Brain microvascular endothelial cell (primary cell): ENCODE measurements around the gene DEFB112.

Source experiments
- DNase-seq: peaks from one replicate; pipeline ENCODE4 v3.0.0-alpha.2; 2020
- H3K27ac ChIP-seq: fragments of 250-450 bp; sonication (Bioruptor Pico); 2 replicates; pipeline ENCODE4 v1.5.1; 2020; ENCODE audit warnings: mild to moderate bottlenecking, moderate library complexity
- H3K27me3 ChIP-seq: fragments of 250-450 bp; sonication (Bioruptor Pico); replicated peaks from 2 replicates; pipeline ENCODE4 v1.5.1; 2020; ENCODE audit warnings: mild to moderate bottlenecking
- H3K36me3 ChIP-seq: fragments of 250-450 bp; sonication (Bioruptor Pico); replicated peaks from 2 replicates; pipeline ENCODE4 v1.5.1; 2020; ENCODE audit warnings: mild to moderate bottlenecking
- H3K4me3 ChIP-seq: 2 replicates; pipeline ENCODE4 v1.5.1; 2011; ENCODE audit warnings: low read depth, mild to moderate bottlenecking, control low read depth, low read length, moderate library complexity
- in situ Hi-C: cut with HindIII; loops from 2 replicates; pipeline ENCODE4 v1.10.0; 2017; ENCODE audit warnings: low sequenced_read_pairs, low pct_ligation_motif_present
- TF ChIP-seq, protein P1 (sequence below): IDR thresholded peaks from 2 replicates; pipeline ENCODE4 v1.5.1; 2011; ENCODE audit warnings: low read depth, mild to moderate bottlenecking, moderate library complexity, low read length, control low read depth, inconsistent platforms; ENCODE audit errors: missing control alignments

Gene DEFB112

GRCh38 chr6:50030777-50031562 is 18.8 kb downstream of the DEFB112 start:
- DNase-seq, result no peak
- in situ Hi-C loops, result no loop called here
- Histone ChIP-seq H3K27me3 (no peaks in the 10 kb centered on the region), H3K27ac (no peak overlapping the region), H3K36me3 (no peaks in the 10 kb centered on the region), H3K4me3 (no peak overlapping the region)
- TF ChIP-seq, protein P1, sequence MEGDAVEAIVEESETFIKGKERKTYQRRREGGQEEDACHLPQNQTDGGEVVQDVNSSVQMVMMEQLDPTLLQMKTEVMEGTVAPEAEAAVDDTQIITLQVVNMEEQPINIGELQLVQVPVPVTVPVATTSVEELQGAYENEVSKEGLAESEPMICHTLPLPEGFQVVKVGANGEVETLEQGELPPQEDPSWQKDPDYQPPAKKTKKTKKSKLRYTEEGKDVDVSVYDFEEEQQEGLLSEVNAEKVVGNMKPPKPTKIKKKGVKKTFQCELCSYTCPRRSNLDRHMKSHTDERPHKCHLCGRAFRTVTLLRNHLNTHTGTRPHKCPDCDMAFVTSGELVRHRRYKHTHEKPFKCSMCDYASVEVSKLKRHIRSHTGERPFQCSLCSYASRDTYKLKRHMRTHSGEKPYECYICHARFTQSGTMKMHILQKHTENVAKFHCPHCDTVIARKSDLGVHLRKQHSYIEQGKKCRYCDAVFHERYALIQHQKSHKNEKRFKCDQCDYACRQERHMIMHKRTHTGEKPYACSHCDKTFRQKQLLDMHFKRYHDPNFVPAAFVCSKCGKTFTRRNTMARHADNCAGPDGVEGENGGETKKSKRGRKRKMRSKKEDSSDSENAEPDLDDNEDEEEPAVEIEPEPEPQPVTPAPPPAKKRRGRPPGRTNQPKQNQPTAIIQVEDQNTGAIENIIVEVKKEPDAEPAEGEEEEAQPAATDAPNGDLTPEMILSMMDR, result no peak

- in situ Hi-C loops, result no loop called here
- no peaks in the 10 kb centered on the region for H3K36me3 ChIP-seq
- H3K27me3 ChIP-seq, result no peaks in the 10 kb centered on the region
- H3K4me3 ChIP-seq, result no peak overlapping the region
- TF ChIP-seq, protein P1, result no peak
- H3K27ac ChIP-seq, result no peak overlapping the region
- no peak for DNase-seq
Measured at GRCh38 chr6:50030350-50030749, 19.4 kb downstream of the DEFB112 start.

DNA sequence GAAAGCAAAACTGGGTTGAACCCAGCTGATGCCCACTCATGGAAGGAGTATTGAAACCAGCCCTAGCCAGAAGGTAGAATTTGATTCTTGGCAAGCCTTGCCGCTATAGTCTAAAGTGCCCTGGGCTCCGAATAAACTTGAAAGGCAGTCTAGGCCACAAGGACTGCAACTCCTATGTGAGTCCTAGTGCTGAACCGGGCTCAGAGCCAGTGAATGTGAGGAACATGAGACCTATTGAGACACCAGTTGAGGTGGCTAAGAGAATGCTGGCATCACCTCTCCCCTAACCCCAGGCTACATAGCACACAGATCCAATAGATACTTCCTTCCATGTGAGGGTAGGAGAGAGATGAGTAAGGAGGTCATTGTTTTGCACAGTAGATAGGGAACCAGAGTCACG is 24.5 kb downstream of the DEFB112 start:
- no peak for DNase-seq
- Histone ChIP-seq H3K36me3 (no peaks in the 10 kb centered on the region), H3K4me3 (no peak overlapping the region), H3K27ac (no peak overlapping the region), H3K27me3 (no peaks in the 10 kb centered on the region)
- TF ChIP-seq, protein P1, result no peak
- in situ Hi-C loops, result no loop called here

- Histone ChIP-seq H3K27me3 (no peaks in the 10 kb centered on the region), H3K4me3 (no peak within 1 kb of the TSS), H3K36me3 (no peaks in the 10 kb centered on the region), H3K27ac (no peak within 1 kb of the TSS)
- in situ Hi-C loops, result no loop called here
- DNase-seq, result no peak
- TF ChIP-seq, protein P1, result no peak
Measured at GRCh38 chr6:50021894-50022293, 27.8 kb downstream of the DEFB112 start, which contains the start of gene DEFB110. TSS of gene DEFB110 (minus strand) at chr6:50021994. CDS start at chr6:50021935, 59 bp downstream.

DNA sequence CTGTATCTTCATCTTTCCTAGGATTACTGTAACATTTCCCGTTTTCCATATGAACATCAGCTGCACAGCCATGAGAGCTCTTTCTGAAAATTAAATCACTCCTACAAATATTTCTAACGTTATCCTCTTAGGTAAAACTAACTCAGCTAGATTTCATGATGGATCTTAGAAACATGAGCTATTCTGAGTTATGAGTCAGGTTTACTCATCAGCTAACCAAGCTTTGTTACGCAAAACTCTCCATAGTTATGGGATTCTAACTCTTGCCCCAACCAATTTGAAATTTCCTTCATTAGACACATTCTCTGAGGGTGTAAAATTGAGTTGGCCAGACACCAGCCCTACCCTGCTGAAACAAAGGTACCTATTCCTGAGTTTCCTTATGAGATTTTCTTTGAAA is 41.9 kb downstream of the DEFB112 start:
- DNase-seq, result no peak
- in situ Hi-C loops, result no loop called here
- H3K36me3 ChIP-seq, result no peaks in the 10 kb centered on the region
- no peaks in the 10 kb centered on the region for H3K27me3 ChIP-seq
- H3K27ac ChIP-seq, result no peak overlapping the region
- TF ChIP-seq, protein P1, result no peak
- H3K4me3 ChIP-seq, result no peak overlapping the region

- Histone ChIP-seq H3K4me3 (no peak overlapping the region), H3K27ac (no peak overlapping the region), H3K36me3 (no peaks in the 10 kb centered on the region), H3K27me3 (no peaks in the 10 kb centered on the region)
- TF ChIP-seq, protein P1, result no peak
- DNase-seq, result no peak
- in situ Hi-C loops, result no loop called here
Measured at GRCh38 chr6:50003139-50003538, 46.6 kb downstream of the DEFB112 start.
